DOHH2 (cell line): ENCODE measurements around the gene C2orf66.
A peak's percentile ranks its signal among the peaks of the same experiment; 100 is the strongest.

Source experiments
- H3F3A ChIP-seq: fragments of 200-600 bp; sonication (generic), shearing (Covaris generic); 2 replicates; pipeline ENCODE4 v1.6.0; 2016; ENCODE audit warnings: antibody characterized with exemption, mild to moderate bottlenecking; ENCODE audit not compliant: control insufficient read depth, insufficient read depth
- H3K27ac ChIP-seq: fragments of 200-600 bp; sonication (generic); 2 replicates; pipeline ENCODE4 v1.5.1; 2014; ENCODE audit warnings: low read depth, mild to moderate bottlenecking, low read length, moderate library complexity
- H3K27me3 ChIP-seq: fragments of 200-600 bp; sonication (generic); 2 replicates; pipeline ENCODE4 v1.6.1; 2014; ENCODE audit warnings: mild to moderate bottlenecking, low read length, mixed read lengths; ENCODE audit not compliant: control insufficient read depth
- H3K36me3 ChIP-seq: fragments of 200-600 bp; sonication (generic); 2 replicates; pipeline ENCODE4 v1.6.1; 2014; ENCODE audit warnings: mild to moderate bottlenecking, low read length, moderate library complexity, mixed read lengths; ENCODE audit not compliant: control insufficient read depth
- H3K4me1 ChIP-seq: fragments of 200-600 bp; sonication (generic); 2 replicates; pipeline ENCODE4 v1.6.1; 2014; ENCODE audit warnings: mild to moderate bottlenecking, low read length, mixed read lengths; ENCODE audit not compliant: control insufficient read depth
- H3K4me2 ChIP-seq: fragments of 200-600 bp; sonication (generic); 2 replicates; pipeline ENCODE4 v1.6.0; 2014; ENCODE audit warnings: mild to moderate bottlenecking, low read length, moderate library complexity
- H3K4me3 ChIP-seq: fragments of 200-600 bp; sonication (generic); 2 replicates; pipeline ENCODE4 v1.5.1; 2014; ENCODE audit warnings: mild to moderate bottlenecking, low read length, mixed read lengths
- H3K79me2 ChIP-seq: fragments of 200-600 bp; sonication (generic); 2 replicates; pipeline ENCODE4 v1.6.1; 2014; ENCODE audit warnings: mild to moderate bottlenecking, low read length, mixed read lengths; ENCODE audit not compliant: control insufficient read depth
- H3K9me2 ChIP-seq: fragments of 200-600 bp; sonication (generic); replicated peaks from 2 replicates; pipeline ENCODE4 v1.6.1; 2014; ENCODE audit warnings: mild to moderate bottlenecking, low read length, mixed read lengths; ENCODE audit not compliant: control insufficient read depth
- H3K9me3 ChIP-seq: fragments of 200-600 bp; sonication (generic); 2 replicates; pipeline ENCODE4 v1.6.1; 2014; ENCODE audit warnings: antibody characterized with exemption, low read length, mixed read lengths; ENCODE audit not compliant: control insufficient read depth, insufficient read depth
- H4K20me1 ChIP-seq: fragments of 200-600 bp; sonication (generic); 2 replicates; pipeline ENCODE4 v1.6.0; 2014; ENCODE audit warnings: low read depth, mild to moderate bottlenecking, antibody characterized with exemption, low read length, moderate library complexity; ENCODE audit not compliant: control insufficient read depth, insufficient read depth
- CTCF ChIP-seq: fragments of 200-600 bp; sonication (generic); IDR thresholded peaks from one replicate; pipeline ENCODE4 v1.5.1; 2014; ENCODE audit warnings: antibody characterized with exemption, mild to moderate bottlenecking, low read depth, low read length; ENCODE audit not compliant: poor library complexity, severe bottlenecking
- EZH2phosphoT487 ChIP-seq: fragments of 200-600 bp; sonication (generic); IDR thresholded peaks from 2 replicates; pipeline ENCODE4 v1.6.1; 2017; ENCODE audit warnings: borderline replicate concordance, mild to moderate bottlenecking, antibody characterized with exemption, low read length, moderate library complexity, mixed read lengths

C2orf66 gene

GRCh38 chr2:196851088-196851487, 41.9 kb upstream of the C2orf66 start:
- H3K4me2 ChIP-seq: no peak overlapping the region
- no peak for TF ChIP-seq EZH2phosphoT487
- TF ChIP-seq CTCF: no peak

GRCh38 chr2:196849895-196850294, 40.7 kb upstream of the C2orf66 start:
- H3K36me3 ChIP-seq: no peaks in the 10 kb centered on the region
- no peaks in the 10 kb centered on the region for H3K79me2 ChIP-seq
- H3K4me2 ChIP-seq: no peak overlapping the region
- H3K9me2 ChIP-seq: no peaks in the 10 kb centered on the region
- no peak overlapping the region for H3K4me3 ChIP-seq
- H3F3A ChIP-seq: no peaks in the 10 kb centered on the region
- no peaks in the 10 kb centered on the region for H3K27me3 ChIP-seq
- H3K27ac ChIP-seq: no peak overlapping the region
- no peaks in the 10 kb centered on the region for H3K9me3 ChIP-seq
- H3K4me1 ChIP-seq: no peaks in the 10 kb centered on the region
- peak; percentile 24 for TF ChIP-seq CTCF
- no peak for TF ChIP-seq EZH2phosphoT487
- H4K20me1 ChIP-seq: no peaks in the 10 kb centered on the region

More at GRCh38 chr2:196851088-196851487, 41.9 kb upstream of the C2orf66 start:
- Histone ChIP-seq H3K9me3 (no peaks in the 10 kb centered on the region), H3K4me1 (no peaks in the 10 kb centered on the region), H3K9me2 (no peaks in the 10 kb centered on the region), H3F3A (no peaks in the 10 kb centered on the region), H3K79me2 (no peaks in the 10 kb centered on the region), H3K27me3 (no peaks in the 10 kb centered on the region), H4K20me1 (no peaks in the 10 kb centered on the region), H3K27ac (no peak overlapping the region), H3K4me3 (no peak overlapping the region), H3K36me3 (no peaks in the 10 kb centered on the region)

- H4K20me1 ChIP-seq: no peaks in the 10 kb centered on the region
- H3K9me2 ChIP-seq: no peaks in the 10 kb centered on the region
Observed at GRCh38 chr2:196846295-196846694, 37.1 kb upstream of the C2orf66 start.

More at GRCh38 chr2:196846295-196846694, 37.1 kb upstream of the C2orf66 start:
- Histone ChIP-seq H3K4me1 (no peaks in the 10 kb centered on the region), H3K27me3 (no peaks in the 10 kb centered on the region), H3K79me2 (no peaks in the 10 kb centered on the region), H3K4me2 (no peak overlapping the region), H3K27ac (no peak overlapping the region), H3K36me3 (no peaks in the 10 kb centered on the region), H3F3A (no peaks in the 10 kb centered on the region), H3K4me3 (no peak overlapping the region), H3K9me3 (no peaks in the 10 kb centered on the region)
- TF ChIP-seq EZH2phosphoT487 (no peak), CTCF (no peak)
